Liver (tissue), 9 donors: Measurements from ENCODE around the gene MZT2B. TPM values are rescaled to one million over a fixed set of nuclear protein-coding genes. Genes with fewer than 3 reads are reported as not detected.
"Not testable (repeated sequence)": the region's sequence is repeated elsewhere in the genome, so short reads cannot be mapped to it uniquely, and the experiment has no call there.

Experiments used
- DNase-seq: peaks from one replicate; pipeline ENCODE4 v3.0.0-alpha.2; 2017; ENCODE audit warnings: low spot score
- H3K27ac ChIP-seq, 2 donors: one replicate each; pipeline ENCODE4 v1.7.0; 2013; ENCODE audit warnings: inconsistent platforms in 2 of 2, low read length in 2 of 2, control low read depth in 1 of 2, low read depth in 1 of 2, mild to moderate bottlenecking in 1 of 2
- H3K27me3 ChIP-seq, 4 donors: one replicate each; pipeline versions ENCODE4 v1.6.1 to v1.7.0; 2013; ENCODE audit warnings: low read length in 3 of 4, inconsistent platforms in 1 of 4, mild to moderate bottlenecking in 1 of 4, moderate library complexity in 1 of 4; ENCODE audit not compliant: control insufficient read depth in 4 of 4, insufficient read depth in 4 of 4
- H3K36me3 ChIP-seq, 4 donors: one replicate each; pipeline versions ENCODE4 v1.6.1 to v1.7.0; 2013; ENCODE audit warnings: low read length in 3 of 4, mild to moderate bottlenecking in 3 of 4, low read depth in 1 of 4, moderate library complexity in 1 of 4; ENCODE audit not compliant: control insufficient read depth in 4 of 4, insufficient read depth in 3 of 4
- H3K4me1 ChIP-seq, 4 donors: one replicate each; pipeline versions ENCODE4 v1.6.1 to v1.7.0; 2013; ENCODE audit warnings: low read length in 3 of 4, mild to moderate bottlenecking in 3 of 4, moderate library complexity in 1 of 4; ENCODE audit not compliant: control insufficient read depth in 4 of 4, insufficient read depth in 4 of 4
- H3K4me3 ChIP-seq, 3 donors: one replicate each; pipeline versions ENCODE4 v1.6.1 to v1.7.0; 2013; ENCODE audit warnings: low read length in 3 of 3, control low read depth in 1 of 3, low read depth in 1 of 3, mild to moderate bottlenecking in 1 of 3
- H3K9ac ChIP-seq, 2 donors: one replicate each; pipeline ENCODE4 v1.7.0; 2013; ENCODE audit warnings: low read length in 2 of 2, mild to moderate bottlenecking in 2 of 2, moderate library complexity in 2 of 2, control low read depth in 1 of 2, low read depth in 1 of 2
- H3K9me3 ChIP-seq, 4 donors: one replicate each; pipeline versions ENCODE4 v1.6.1 to v1.7.0; 2013; ENCODE audit warnings: low read length in 3 of 4; ENCODE audit not compliant: control insufficient read depth in 4 of 4
- whole genome bisulfite sequencing: extraction: QIAGEN DNeasy Blood & Tissue Kit; methylation state at CpG from one replicate; pipeline ENCODE4 v1.1.7; 2013; 5-methylcytosine and 5-hydroxymethylcytosine counted together
- polyA plus RNA-seq, 2 donors: library from polyadenylated mRNA; stranded (reverse) in 1 of 2; unstranded in 1 of 2; fragments of 200-250 nt in 1 of 2; fragments of >200 nt in 1 of 2; fragmentation: Nextera tagmentation in 1 of 2; extraction: Ambion mirVana in 1 of 2; gene quantifications; one replicate each; pipeline versions ENCODE4 v1.2.1 to v1.2.3, GENCODE V29; 2013 to 2015
- total RNA-seq, 2 donors: library from RNA; depleted of rRNA; stranded (reverse); fragments of >200 nt; gene quantifications; one replicate each; pipeline ENCODE4 v1.2.3, GENCODE V29; 2014
- donor health status: healthy.
- donor health status: healthy.
- donor health status: healthy.
- donor health status: healthy.
- donor health status: healthy.

The MZT2B gene
- total and polyA plus RNA-seq, 4 donors, result 32.0 to 143 (median 120) TPM

- not testable (repeated sequence) for H3K27ac ChIP-seq, H3K9ac ChIP-seq, H3K27me3 ChIP-seq, DNase-seq, H3K9me3 ChIP-seq, H3K36me3 ChIP-seq, H3K4me3 ChIP-seq, H3K4me1 ChIP-seq
- 88% methylated on average over 15 of the region's 15 CpGs for WGBS
These were observed 43.2 kb upstream of the MZT2B start for GRCh38 chr2:130138841-130139251.

- 89% methylated on average over 26 of the region's 30 CpGs for WGBS
- H3K27me3 ChIP-seq, DNase-seq, H3K27ac ChIP-seq, H3K9me3 ChIP-seq, H3K4me3 ChIP-seq, H3K36me3 ChIP-seq, H3K9ac ChIP-seq, H3K4me1 ChIP-seq: not testable (repeated sequence)
These were observed 42.5 kb upstream of the MZT2B start for GRCh38 chr2:130139331-130140280.

GRCh38 chr2:130140516-130140915, 41.5 kb upstream of the MZT2B start:
- WGBS, result 92% methylated on average over 7 of the region's 7 CpGs
- not testable (repeated sequence) for H3K4me3 ChIP-seq, H3K27ac ChIP-seq, H3K4me1 ChIP-seq, H3K36me3 ChIP-seq, H3K9ac ChIP-seq, H3K27me3 ChIP-seq, DNase-seq, H3K9me3 ChIP-seq

- not testable (repeated sequence) for H3K4me3 ChIP-seq, DNase-seq, H3K4me1 ChIP-seq, H3K9me3 ChIP-seq, H3K36me3 ChIP-seq, H3K27ac ChIP-seq, H3K9ac ChIP-seq, H3K27me3 ChIP-seq
- WGBS, result 96% methylated on average over 4 of the region's 6 CpGs
These were observed 41.1 kb upstream of the MZT2B start for GRCh38 chr2:130141002-130141401.

- not testable (repeated sequence) for H3K9ac ChIP-seq, H3K4me1 ChIP-seq, H3K27ac ChIP-seq, H3K4me3 ChIP-seq, H3K27me3 ChIP-seq, H3K36me3 ChIP-seq, H3K9me3 ChIP-seq, DNase-seq
- 92% methylated on average over 17 of the region's 22 CpGs for WGBS
These were observed 40.3 kb upstream of the MZT2B start for GRCh38 chr2:130141645-130142370.

- H3K36me3 ChIP-seq, H3K9me3 ChIP-seq, H3K4me3 ChIP-seq, H3K27me3 ChIP-seq, H3K4me1 ChIP-seq, H3K27ac ChIP-seq, H3K9ac ChIP-seq, DNase-seq: not testable (repeated sequence)
- WGBS, result 82% methylated on average over 13 of the region's 13 CpGs
These were observed 39.4 kb upstream of the MZT2B start for GRCh38 chr2:130142396-130143265.

- H3K27me3 ChIP-seq, H3K4me3 ChIP-seq, H3K9ac ChIP-seq, H3K36me3 ChIP-seq, H3K4me1 ChIP-seq, DNase-seq, H3K9me3 ChIP-seq, H3K27ac ChIP-seq: not testable (repeated sequence)
- WGBS, result 49% methylated on average over 22 of the region's 28 CpGs
These were observed 38.6 kb upstream of the MZT2B start for GRCh38 chr2:130143266-130144039.
